GM19351 (cell line): Measurements from ENCODE around the gene WDR72.
"Not testable (repeated sequence)": the region's sequence is repeated elsewhere in the genome, so short reads cannot be mapped to it uniquely, and the experiment has no call there.

ENCODE experiments used
- ATAC-seq: cut with Tn5 transposase; IDR thresholded peaks from one replicate; pipeline ENCODE4 v1.9.1; 2021; ENCODE audit warnings: mild to moderate bottlenecking, moderate library complexity; ENCODE audit not compliant: unreplicated experiment

The WDR72 gene

GRCh38 chr15:53710906-53711305 is 48.6 kb downstream of the WDR72 start:
- ATAC-seq: no peak

DNA sequence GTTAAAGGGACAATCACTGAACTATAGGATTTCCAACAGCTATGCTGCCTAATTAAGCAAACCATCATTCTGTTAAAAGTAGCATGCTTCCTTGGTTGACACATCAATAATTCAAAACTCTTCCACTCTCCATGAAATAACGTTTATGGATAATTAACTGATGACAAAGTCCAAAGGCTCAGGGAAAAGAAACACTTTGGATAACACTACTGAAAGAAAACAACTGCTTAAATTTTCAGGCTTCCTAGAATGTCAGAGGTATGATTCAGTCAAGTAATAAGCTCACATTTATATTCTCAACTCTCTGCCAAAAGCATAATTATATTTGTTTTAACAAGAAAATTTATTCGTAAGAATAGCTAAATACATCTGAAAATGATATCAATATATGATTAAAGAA is 49.6 kb downstream of the WDR72 start:
- no peak for ATAC-seq

DNA sequence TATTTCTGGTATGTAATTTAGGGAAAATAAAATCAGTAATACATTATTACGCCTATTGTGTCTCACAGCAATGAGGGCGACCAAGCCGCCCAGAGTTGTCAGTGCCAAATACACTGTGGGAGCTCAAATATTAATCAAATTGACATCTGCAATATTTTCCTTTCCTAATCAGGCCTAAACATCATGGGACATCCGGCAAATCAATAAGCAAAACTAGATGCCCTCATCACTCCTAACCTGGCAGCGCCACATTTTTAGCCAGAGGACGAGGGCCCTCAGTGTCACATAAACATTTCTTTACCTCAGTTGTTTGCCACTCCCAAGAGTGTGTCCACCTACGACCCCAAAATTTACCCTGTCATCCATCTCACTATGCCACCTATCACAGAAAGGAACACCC is 64.1 kb downstream of the WDR72 start:
- ATAC-seq: no peak

DNA sequence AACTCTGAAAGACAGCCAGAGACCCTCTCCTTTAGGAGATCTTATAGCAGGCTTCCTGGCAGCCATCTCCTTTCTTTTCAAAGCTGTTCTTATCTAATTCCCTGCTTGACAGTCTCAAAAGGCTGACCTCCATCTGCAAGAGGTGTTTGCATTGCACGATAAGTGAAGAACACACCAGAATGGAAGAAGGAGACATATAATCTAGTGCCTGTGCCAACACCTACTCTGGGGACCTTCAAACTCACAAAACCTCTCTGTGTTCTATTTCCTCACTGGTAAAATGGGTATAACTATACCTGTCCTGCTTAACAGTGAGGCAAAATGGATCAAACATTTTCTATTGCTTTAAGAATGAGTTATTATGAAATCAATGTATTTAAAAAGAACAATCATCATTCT is 65.0 kb downstream of the WDR72 start:
- ATAC-seq: no peak

- ATAC-seq: no peak
These were observed 65.6 kb downstream of the WDR72 start for GRCh38 chr15:53693729-53694475.

DNA sequence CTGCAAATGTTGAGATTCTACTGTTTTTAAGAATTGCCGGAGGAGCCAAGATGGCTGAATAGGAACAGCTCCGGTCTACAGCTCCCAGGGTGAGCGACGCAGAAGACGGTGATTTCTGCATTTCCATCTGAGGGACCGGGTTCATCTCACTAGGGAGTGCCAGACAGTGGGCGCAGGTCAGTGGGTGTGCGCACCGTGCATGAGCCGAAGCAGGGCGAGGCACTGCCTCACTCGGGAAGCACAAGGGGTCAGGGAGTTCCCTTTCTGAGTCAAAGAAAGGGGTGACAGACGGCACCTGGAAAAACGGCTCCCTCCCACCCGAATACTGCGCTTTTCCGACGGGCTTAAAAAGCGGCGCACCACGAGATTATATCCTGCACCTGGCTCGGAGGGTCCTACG is 75.3 kb downstream of the WDR72 start:
- not testable (repeated sequence) for ATAC-seq

DNA sequence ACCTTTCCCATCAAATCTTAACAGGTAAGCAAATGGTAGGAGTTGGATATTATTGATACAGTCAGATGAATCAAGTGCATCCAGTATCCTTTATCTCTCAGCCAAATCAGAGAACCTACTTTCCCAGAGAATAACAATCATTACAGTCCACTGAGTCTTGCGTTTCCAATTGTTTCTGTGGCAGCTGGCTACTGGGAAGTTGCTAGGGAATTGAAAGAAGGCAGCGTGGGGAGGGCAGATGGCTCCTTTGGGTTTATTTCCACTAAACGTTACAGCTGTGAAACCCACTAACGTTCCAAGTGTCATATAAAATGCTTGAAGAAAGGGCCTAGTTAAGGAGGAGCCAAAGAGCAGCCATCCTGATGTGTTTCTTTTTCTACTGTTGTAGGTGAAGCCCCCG is 78.4 kb downstream of the WDR72 start:
- ATAC-seq: no peak

DNA sequence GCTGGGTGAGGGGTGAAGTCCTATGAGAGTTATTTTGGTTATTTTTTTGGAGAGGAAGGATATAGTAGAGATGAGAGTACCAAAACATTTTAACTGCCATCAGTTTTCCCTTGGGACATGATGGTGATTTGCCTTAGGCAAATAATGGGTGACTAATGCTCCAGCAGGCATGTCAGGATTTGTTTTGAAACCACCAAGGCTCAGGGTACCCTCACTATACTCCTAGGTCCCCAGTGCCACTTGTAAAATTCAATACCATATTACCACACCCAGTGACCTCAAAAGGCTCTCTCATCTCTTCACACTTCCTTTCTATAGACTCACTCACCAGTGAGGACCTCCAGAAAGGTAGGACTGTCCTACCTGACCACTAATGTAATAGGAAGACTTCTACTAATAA is 83.6 kb downstream of the WDR72 start:
- no peak for ATAC-seq

GRCh38 chr15:53671545-53671944 is 87.9 kb downstream of the WDR72 start:
- no peak for ATAC-seq

DNA sequence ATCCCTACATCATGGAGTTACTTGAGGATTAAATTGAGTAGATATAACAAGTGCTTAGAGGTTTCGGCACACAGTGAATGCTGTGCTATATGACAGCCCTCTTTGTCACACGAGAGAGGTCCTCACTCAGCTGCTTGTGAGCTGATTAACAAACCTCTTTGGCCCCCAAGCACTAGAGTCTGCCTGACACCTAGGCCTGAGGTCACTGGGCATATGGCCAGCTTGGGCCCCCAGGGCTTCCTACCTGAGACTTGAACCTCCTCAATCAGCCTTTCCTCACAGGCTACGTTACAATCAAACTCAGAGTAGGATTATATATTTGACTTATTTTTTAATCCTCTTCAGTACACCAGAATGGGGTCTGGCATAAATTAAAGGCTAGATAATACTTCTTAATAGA is 88.8 kb downstream of the WDR72 start:
- no peak for ATAC-seq

- ATAC-seq: no peak
These were observed 93.5 kb downstream of the WDR72 start for GRCh38 chr15:53665930-53666329.

DNA sequence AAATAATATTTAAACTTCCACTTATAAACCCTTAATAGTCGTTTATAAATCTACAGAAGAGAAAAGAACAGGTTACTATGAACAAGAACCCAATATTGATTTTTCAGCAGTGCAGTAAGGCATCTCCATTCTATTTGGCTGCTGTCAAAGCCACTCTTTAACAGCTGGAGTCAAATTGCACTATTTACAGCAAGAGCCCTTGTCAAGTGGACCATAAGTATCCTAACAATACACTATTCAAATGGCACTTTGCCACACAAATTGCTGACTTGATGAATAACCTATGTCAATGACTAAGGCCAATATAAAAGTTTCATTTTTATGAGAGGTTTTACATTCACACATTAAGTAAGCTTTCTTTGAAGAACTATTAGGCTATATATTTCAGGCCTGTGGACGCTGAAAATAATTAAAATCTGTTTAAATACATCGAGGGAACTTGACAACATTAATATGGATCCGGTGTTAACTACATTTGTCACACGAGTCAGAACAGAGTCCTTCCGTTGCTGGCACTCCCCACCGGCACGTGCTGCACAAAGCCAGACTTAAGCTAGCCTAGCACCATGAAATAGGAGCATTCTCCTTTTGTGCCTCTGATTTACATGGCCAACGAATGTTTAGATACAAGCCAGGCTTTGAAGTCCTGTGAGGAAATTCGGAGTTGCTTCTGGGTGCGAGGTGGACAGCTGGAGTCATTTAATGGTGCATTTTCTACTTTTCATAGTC is 100.5 kb downstream of the WDR72 start:
- ATAC-seq: no peak

DNA sequence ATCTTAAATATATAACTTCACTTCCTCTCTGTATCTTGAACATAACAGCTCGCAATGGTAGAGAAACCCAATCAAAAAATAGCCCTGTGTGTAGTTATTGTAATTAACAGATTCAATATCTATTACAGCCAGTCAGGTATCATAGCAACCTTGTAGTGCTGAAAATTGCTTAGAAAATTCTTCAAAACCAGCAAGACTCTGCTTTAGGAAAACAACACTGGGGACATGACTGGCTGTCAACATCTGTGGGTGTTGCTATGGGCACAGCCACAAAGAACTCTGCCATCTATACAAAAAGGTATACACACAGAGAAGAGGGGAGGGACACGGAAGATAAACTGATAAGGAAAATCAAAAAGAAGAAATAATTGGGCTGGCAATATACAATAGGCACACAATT is 101.2 kb downstream of the WDR72 start:
- ATAC-seq: no peak

DNA sequence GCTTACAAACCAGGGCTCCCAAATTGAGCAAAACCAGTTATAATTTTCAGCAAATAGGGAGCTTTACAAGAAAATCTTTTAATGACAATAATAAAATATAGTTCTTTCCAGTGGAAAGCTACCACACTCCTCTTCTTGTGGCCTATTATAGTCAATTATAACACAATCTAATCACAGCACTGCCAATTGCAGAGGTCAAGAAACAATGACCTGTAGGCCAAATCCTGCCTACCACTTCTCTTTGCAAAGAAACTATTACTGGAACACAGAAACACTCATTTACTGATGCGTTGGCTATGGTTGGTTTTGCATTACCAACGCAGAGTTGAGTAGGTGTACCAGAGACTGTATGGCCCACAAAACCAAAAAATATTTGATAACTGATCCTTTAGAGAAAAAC is 110.5 kb downstream of the WDR72 start:
- ATAC-seq: no peak

DNA sequence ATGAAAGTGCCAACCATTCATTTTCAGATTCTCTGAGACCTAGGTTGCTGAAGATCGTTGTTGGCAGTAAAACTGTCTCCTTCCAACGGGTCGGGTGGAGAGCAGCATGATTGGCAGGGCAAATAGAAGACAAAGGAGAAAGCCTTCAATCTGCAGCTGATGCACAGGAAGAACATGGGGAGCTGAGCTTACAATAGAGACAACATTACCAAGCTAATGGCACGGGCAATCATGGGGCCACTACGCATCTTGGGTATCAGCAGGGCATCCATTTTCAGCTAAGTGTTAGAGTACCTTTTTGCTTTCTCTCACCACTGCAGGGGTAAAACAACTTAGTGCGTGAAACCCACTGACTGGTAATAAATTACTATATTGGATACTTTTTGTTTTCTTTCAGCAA is 114.8 kb downstream of the WDR72 start:
- no peak for ATAC-seq

GRCh38 chr15:53634517-53635106 is 124.9 kb downstream of the WDR72 start:
- no peak for ATAC-seq

GRCh38 chr15:53627279-53627678 is 132.2 kb downstream of the WDR72 start:
- no peak for ATAC-seq

DNA sequence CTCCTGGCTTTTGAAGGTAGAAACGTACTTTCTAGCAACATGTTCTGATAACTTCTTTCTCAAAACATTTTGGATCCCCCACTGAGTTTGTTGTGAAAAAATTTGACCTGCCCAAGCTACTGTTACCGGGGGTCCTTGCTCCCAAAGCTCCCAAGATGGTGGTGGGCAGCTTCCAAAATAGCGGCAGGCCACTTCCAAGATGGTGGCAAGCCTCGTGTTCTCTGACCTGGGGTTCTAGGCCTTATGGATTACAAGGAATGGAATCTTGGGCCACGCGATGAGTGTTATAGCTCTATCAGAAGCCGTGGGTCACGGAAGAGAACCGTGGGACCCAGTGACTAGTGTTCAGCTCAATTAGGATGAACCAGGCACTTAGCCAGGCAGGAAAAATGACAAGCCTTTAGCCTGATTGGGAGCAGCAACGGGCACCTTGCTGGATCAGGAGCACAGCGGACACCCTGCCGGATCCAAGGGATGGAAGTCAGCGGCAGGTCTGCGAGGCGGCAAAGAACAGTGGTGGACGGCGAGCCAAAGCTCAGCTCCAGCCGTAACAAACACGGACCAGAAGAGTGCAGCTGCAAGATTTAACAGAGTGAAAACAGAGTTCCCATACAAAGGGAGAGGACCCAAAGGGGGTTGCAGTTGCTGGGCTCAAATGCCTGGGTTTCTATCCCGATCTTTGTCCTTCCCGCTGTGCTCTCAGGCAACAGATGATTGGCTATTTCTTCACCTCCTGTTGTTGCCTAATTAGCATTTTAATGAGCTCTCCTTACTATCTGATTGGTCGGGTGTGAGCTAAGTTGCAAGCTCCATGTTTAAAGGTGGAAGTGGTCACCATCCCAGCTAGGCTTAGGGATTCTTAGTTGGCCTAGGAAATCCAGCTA is 133.3 kb downstream of the WDR72 start:
- no peak for ATAC-seq

- ATAC-seq: no peak
These were observed 134.2 kb downstream of the WDR72 start for GRCh38 chr15:53625260-53625659.

- ATAC-seq: no peak
These were observed 141.0 kb downstream of the WDR72 start for GRCh38 chr15:53618461-53618860.
